Gastroesophageal sphincter (tissue), 3 donors: ENCODE measurements around the gene KCNIP4.

Source experiments
- POLR2A ChIP-seq, 2 donors: fragments of 450-650 bp; IDR thresholded peaks; one replicate each; pipeline ENCODE4 v1.6.1; 2017; ENCODE audit warnings: antibody characterized with exemption in 2 of 2, mild to moderate bottlenecking in 2 of 2, moderate library complexity in 1 of 2
- POLR2AphosphoS5 ChIP-seq: sonication (generic); formaldehyde crosslinking; IDR thresholded peaks from one replicate; pipeline ENCODE4 v1.6.1; 2017; ENCODE audit warnings: antibody characterized with exemption
- TF ChIP-seq, protein P1 (sequence below), 4 experiments: fragments of 200-600 bp in 2 of 4; fragments of 450-650 bp in 2 of 4; sonication (generic) in 1 of 4; IDR thresholded peaks; one replicate each; pipeline ENCODE4 v1.5.1; 2017 to 2019; ENCODE audit warnings: antibody characterized with exemption in 4 of 4, mild to moderate bottlenecking in 2 of 4, moderate library complexity in 2 of 4

DNA sequence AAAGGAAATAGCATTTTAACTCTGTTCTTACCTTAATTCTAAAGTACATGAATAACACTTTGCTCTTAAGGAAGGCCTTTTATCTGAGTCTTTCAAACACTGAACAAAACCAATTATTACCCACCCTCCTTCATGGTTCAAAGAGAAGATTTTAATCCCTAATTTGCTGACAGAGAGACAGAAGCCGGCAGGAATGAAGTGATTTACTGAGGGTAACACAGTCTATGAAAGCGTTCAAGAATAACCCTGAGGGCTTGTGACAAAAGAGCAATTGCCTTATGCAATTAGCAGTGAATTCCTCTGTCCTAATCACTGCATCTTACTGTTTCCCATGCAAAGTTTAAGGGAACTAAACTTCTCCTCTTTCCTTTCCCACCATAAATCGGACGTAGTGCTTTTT, 1104.3 kb downstream of the KCNIP4 start:
- TF ChIP-seq, protein P1, sequence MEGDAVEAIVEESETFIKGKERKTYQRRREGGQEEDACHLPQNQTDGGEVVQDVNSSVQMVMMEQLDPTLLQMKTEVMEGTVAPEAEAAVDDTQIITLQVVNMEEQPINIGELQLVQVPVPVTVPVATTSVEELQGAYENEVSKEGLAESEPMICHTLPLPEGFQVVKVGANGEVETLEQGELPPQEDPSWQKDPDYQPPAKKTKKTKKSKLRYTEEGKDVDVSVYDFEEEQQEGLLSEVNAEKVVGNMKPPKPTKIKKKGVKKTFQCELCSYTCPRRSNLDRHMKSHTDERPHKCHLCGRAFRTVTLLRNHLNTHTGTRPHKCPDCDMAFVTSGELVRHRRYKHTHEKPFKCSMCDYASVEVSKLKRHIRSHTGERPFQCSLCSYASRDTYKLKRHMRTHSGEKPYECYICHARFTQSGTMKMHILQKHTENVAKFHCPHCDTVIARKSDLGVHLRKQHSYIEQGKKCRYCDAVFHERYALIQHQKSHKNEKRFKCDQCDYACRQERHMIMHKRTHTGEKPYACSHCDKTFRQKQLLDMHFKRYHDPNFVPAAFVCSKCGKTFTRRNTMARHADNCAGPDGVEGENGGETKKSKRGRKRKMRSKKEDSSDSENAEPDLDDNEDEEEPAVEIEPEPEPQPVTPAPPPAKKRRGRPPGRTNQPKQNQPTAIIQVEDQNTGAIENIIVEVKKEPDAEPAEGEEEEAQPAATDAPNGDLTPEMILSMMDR (IDR thresholded peaks at IDR 0.05) = no peak
- TF ChIP-seq POLR2A (IDR thresholded peaks at IDR 0.05) (no peak), POLR2AphosphoS5 (no peak)
